Neural cell (in vitro differentiated cells): ENCODE data around the gene CALML4. TPM values are rescaled to one million over a fixed set of nuclear protein-coding genes. Genes with fewer than 3 reads are reported as not detected.
"Not testable (repeated sequence)": the region's sequence is repeated elsewhere in the genome, so short reads cannot be mapped to it uniquely, and the experiment has no call there.

Source experiments
- H2AFZ ChIP-seq: fragments of 200-600, 300-800 bp; sonication (generic), shearing (Covaris generic); 2 replicates; pipeline ENCODE4 v1.6.0; 2014; ENCODE audit warnings: low read depth, mild to moderate bottlenecking, antibody characterized with exemption, low read length, moderate library complexity
- H3F3A ChIP-seq: fragments of 200-600 bp; shearing (Covaris generic); 2 replicates; pipeline ENCODE4 v1.6.1; 2016; ENCODE audit warnings: mild to moderate bottlenecking, moderate library complexity, mixed read lengths, antibody characterized with exemption, low read length; ENCODE audit not compliant: insufficient read depth, poor library complexity, severe bottlenecking
- H3K27ac ChIP-seq: fragments of 200-600, 300-800 bp; sonication (generic), shearing (Covaris generic); 2 replicates; pipeline ENCODE4 v1.5.1; 2014; ENCODE audit warnings: mild to moderate bottlenecking, low read length, moderate library complexity
- H3K27me3 ChIP-seq: fragments of 300-800, 200-600 bp; sonication (generic), shearing (Covaris generic); 2 replicates; pipeline ENCODE4 v1.6.0; 2014; ENCODE audit warnings: mild to moderate bottlenecking, low read depth, low read length, moderate library complexity; ENCODE audit not compliant: insufficient read depth
- H3K36me3 ChIP-seq: fragments of 300-800, 200-600 bp; sonication (generic), shearing (Covaris generic); 2 replicates; pipeline ENCODE4 v1.5.1; 2014; ENCODE audit warnings: mild to moderate bottlenecking, antibody characterized with exemption, low read length, moderate library complexity; ENCODE audit not compliant: insufficient read depth
- H3K4me2 ChIP-seq: fragments of 300-800, 200-600 bp; sonication (generic), shearing (Covaris generic); 2 replicates; pipeline ENCODE4 v1.6.0; 2014; ENCODE audit warnings: mild to moderate bottlenecking, low read length
- H3K4me3 ChIP-seq: fragments of 300-800, 200-600 bp; sonication (generic), shearing (Covaris generic); 2 replicates; pipeline ENCODE4 v1.5.1; 2014; ENCODE audit warnings: mild to moderate bottlenecking, low read length, moderate library complexity
- H3K79me2 ChIP-seq: fragments of 200-600 bp; shearing (Covaris generic); replicated peaks from 2 replicates; pipeline ENCODE4 v1.6.0; 2014; ENCODE audit warnings: mild to moderate bottlenecking, low read length, moderate library complexity; ENCODE audit not compliant: insufficient read depth
- H3K9ac ChIP-seq: fragments of 300-800, 200-600 bp; sonication (generic), shearing (Covaris generic); 2 replicates; pipeline ENCODE4 v1.6.1; 2016; ENCODE audit warnings: mild to moderate bottlenecking, low read length, mixed read lengths
- H3K9me2 ChIP-seq: fragments of 200-600 bp; shearing (Covaris generic); 2 replicates; pipeline ENCODE4 v1.6.1; 2016; ENCODE audit warnings: mild to moderate bottlenecking, low read length, mixed read lengths; ENCODE audit not compliant: insufficient read depth
- H3K9me3 ChIP-seq: fragments of 200-600, 300-800 bp; sonication (generic), shearing (Covaris generic); 2 replicates; pipeline ENCODE4 v1.6.1; 2016; ENCODE audit warnings: mild to moderate bottlenecking, mixed run types, low read length, moderate library complexity, mixed read lengths
- H4K20me1 ChIP-seq: fragments of 200-600 bp; shearing (Covaris generic); 2 replicates; pipeline ENCODE4 v1.6.1; 2016; ENCODE audit warnings: mild to moderate bottlenecking, mixed run types; ENCODE audit not compliant: insufficient read depth
- EP300 ChIP-seq: fragments of 450-650 bp; conservative IDR thresholded peaks from 2 replicates; pipeline ENCODE4 v1.6.1; 2014; ENCODE audit warnings: antibody characterized with exemption, mild to moderate bottlenecking, moderate library complexity; ENCODE audit not compliant: poor library complexity, severe bottlenecking
- EZH2 ChIP-seq: fragments of 200-600, 300-800 bp; shearing (Covaris generic), sonication (generic); IDR thresholded peaks from 2 replicates; pipeline ENCODE4 v1.6.1; 2014; ENCODE audit warnings: antibody characterized with exemption, low read length, borderline replicate concordance, mild to moderate bottlenecking; ENCODE audit not compliant: insufficient read depth, poor library complexity, severe bottlenecking
- MXI1 ChIP-seq: fragments of 450-650 bp; conservative IDR thresholded peaks from 2 replicates; pipeline ENCODE4 v1.6.1; 2014; ENCODE audit warnings: antibody characterized with exemption, mild to moderate bottlenecking; ENCODE audit not compliant: poor library complexity, severe bottlenecking
- POLR2AphosphoS5 ChIP-seq: IDR thresholded peaks from 2 replicates; pipeline ENCODE4 v1.6.1; 2012
- RAD21 ChIP-seq: fragments of 450-650 bp; conservative IDR thresholded peaks from 2 replicates; pipeline ENCODE4 v1.6.1; 2014; ENCODE audit warnings: antibody characterized with exemption, mild to moderate bottlenecking, moderate library complexity
- SMC3 ChIP-seq: fragments of 450-650 bp; conservative IDR thresholded peaks from 2 replicates; pipeline ENCODE4 v1.6.1; 2014; ENCODE audit warnings: antibody characterized with exemption, mild to moderate bottlenecking, moderate library complexity; ENCODE audit not compliant: poor library complexity
- TAF1 ChIP-seq: IDR thresholded peaks from 2 replicates; pipeline ENCODE4 v1.6.1; 2012; ENCODE audit warnings: low read depth
- polyA plus RNA-seq: library from polyadenylated mRNA; depleted of rRNA; stranded (reverse); fragments of >200 nt; gene quantifications from 2 replicates; pipeline ENCODE4 v1.2.3, GENCODE V29; 2014
- TF ChIP-seq, protein P1 (sequence below): IDR thresholded peaks from 2 replicates; pipeline ENCODE4 v1.6.1; 2012; ENCODE audit warnings: borderline replicate concordance
- TF ChIP-seq, protein P2 (sequence below): fragments of 450-650 bp; IDR thresholded peaks from 2 replicates; pipeline ENCODE4 v1.5.1; 2014; ENCODE audit warnings: antibody characterized with exemption, mild to moderate bottlenecking, moderate library complexity; ENCODE audit not compliant: poor library complexity, severe bottlenecking

CALML4 gene
- polyA plus RNA-seq, 1 donor from 2014 or later = 0.43 TPM

DNA sequence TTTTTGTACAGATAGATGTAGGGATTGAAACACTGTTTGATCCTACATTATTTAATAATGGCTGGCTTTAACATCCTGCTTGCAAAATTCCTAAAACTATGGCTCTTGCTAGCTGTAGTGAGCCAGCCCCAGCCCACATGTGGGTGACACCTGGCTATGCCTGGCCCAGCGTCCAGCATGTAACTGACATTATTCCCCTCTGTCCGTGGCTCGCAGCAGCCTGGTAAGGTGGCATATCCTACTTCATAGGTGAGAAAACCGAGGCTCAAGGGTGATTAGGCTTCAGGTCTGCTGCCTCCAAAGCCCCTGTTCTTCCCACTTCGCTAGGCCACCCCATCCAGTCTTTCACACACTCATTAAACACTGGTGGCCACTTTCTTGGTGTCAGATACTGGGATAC is 1.6 kb downstream of the CALML4 start:
- H3K9me2 ChIP-seq = no peaks in the 10 kb centered on the region
- no peak overlapping the region for H3K4me2 ChIP-seq
- TF ChIP-seq POLR2AphosphoS5 (no peak), SMC3 (no peak), EZH2 (no peak), RAD21 (no peak), MXI1 (no peak), EP300 (no peak)
- TF ChIP-seq, protein P1, sequence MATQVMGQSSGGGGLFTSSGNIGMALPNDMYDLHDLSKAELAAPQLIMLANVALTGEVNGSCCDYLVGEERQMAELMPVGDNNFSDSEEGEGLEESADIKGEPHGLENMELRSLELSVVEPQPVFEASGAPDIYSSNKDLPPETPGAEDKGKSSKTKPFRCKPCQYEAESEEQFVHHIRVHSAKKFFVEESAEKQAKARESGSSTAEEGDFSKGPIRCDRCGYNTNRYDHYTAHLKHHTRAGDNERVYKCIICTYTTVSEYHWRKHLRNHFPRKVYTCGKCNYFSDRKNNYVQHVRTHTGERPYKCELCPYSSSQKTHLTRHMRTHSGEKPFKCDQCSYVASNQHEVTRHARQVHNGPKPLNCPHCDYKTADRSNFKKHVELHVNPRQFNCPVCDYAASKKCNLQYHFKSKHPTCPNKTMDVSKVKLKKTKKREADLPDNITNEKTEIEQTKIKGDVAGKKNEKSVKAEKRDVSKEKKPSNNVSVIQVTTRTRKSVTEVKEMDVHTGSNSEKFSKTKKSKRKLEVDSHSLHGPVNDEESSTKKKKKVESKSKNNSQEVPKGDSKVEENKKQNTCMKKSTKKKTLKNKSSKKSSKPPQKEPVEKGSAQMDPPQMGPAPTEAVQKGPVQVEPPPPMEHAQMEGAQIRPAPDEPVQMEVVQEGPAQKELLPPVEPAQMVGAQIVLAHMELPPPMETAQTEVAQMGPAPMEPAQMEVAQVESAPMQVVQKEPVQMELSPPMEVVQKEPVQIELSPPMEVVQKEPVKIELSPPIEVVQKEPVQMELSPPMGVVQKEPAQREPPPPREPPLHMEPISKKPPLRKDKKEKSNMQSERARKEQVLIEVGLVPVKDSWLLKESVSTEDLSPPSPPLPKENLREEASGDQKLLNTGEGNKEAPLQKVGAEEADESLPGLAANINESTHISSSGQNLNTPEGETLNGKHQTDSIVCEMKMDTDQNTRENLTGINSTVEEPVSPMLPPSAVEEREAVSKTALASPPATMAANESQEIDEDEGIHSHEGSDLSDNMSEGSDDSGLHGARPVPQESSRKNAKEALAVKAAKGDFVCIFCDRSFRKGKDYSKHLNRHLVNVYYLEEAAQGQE = no peak
- TF ChIP-seq, protein P2, sequence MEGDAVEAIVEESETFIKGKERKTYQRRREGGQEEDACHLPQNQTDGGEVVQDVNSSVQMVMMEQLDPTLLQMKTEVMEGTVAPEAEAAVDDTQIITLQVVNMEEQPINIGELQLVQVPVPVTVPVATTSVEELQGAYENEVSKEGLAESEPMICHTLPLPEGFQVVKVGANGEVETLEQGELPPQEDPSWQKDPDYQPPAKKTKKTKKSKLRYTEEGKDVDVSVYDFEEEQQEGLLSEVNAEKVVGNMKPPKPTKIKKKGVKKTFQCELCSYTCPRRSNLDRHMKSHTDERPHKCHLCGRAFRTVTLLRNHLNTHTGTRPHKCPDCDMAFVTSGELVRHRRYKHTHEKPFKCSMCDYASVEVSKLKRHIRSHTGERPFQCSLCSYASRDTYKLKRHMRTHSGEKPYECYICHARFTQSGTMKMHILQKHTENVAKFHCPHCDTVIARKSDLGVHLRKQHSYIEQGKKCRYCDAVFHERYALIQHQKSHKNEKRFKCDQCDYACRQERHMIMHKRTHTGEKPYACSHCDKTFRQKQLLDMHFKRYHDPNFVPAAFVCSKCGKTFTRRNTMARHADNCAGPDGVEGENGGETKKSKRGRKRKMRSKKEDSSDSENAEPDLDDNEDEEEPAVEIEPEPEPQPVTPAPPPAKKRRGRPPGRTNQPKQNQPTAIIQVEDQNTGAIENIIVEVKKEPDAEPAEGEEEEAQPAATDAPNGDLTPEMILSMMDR = no peak
- H3F3A ChIP-seq = no peaks in the 10 kb centered on the region
- no peaks in the 10 kb centered on the region for H3K79me2 ChIP-seq
- H3K27me3 ChIP-seq = no peaks in the 10 kb centered on the region
- no peaks in the 10 kb centered on the region for H3K36me3 ChIP-seq
- no peak overlapping the region for H3K27ac ChIP-seq
- no peaks in the 10 kb centered on the region for H4K20me1 ChIP-seq
- H3K9ac ChIP-seq = no peak overlapping the region
- no peak overlapping the region for H2AFZ ChIP-seq
- no peaks in the 10 kb centered on the region for H3K9me3 ChIP-seq
- H3K4me3 ChIP-seq = no peak overlapping the region

DNA sequence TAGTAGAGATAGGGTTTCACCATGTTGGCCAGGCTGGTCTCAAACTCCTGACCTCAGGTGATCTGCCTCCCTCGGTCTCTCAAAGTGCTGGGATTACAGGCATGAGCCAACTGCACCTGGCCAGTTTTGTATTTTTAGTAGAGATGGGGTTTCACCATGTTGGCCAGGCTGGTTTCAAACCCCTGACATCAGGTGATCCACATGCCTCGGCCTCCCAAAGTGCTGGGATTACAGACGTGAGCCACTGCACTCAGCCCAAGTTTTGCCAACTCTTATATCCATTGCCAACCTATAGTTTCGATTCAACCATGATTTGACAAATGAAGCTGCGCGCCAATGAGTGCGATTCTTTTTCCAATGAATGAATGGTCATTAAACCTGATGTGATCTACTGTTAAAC is 2.1 kb downstream of the CALML4 start:
- H3K9ac ChIP-seq, H3K4me3 ChIP-seq, H3K36me3 ChIP-seq, H3K27ac ChIP-seq, H4K20me1 ChIP-seq, H3K27me3 ChIP-seq, H3K79me2 ChIP-seq, H3K9me2 ChIP-seq, H2AFZ ChIP-seq, H3K4me2 ChIP-seq, H3K9me3 ChIP-seq, H3F3A ChIP-seq: not testable (repeated sequence)

DNA sequence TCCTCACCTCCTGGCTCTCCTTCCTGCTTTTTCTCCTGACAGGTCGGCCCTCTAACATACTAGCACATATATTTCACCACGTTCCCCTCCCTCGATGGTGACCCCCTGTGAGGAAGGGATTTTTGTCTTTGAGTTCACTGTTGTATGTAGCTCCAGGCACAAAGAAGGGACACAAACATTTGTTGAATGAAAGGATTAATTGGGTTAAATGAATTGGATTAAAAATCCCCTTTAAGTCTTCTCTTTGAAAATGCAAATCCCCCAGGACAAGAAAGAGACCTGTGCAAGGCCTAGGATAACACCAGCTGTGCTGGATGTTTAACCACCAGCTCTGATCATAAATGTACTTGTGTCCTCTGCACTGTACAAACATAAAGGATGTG is 3.3 kb downstream of the CALML4 start:
- Histone ChIP-seq H3K4me2 (no peak overlapping the region), H3K9ac (no peak overlapping the region), H3K27ac (no peak overlapping the region), H2AFZ (no peak overlapping the region), H3K4me3 (no peak overlapping the region), H3F3A (no peaks in the 10 kb centered on the region), H3K9me3 (no peaks in the 10 kb centered on the region), H3K27me3 (no peaks in the 10 kb centered on the region), H3K79me2 (no peaks in the 10 kb centered on the region), H3K36me3 (no peaks in the 10 kb centered on the region), H4K20me1 (no peaks in the 10 kb centered on the region), H3K9me2 (no peaks in the 10 kb centered on the region)
- no peak for TF ChIP-seq EP300
- TF ChIP-seq, protein P1 = no peak
- TF ChIP-seq POLR2AphosphoS5 = no peak
- TF ChIP-seq RAD21 = no peak
- no peak for TF ChIP-seq MXI1
- TF ChIP-seq SMC3 = no peak
- TF ChIP-seq, protein P2 = no peak
- no peak for TF ChIP-seq TAF1
- TF ChIP-seq EZH2 = no peak
